HG02623 (cell line): ENCODE results near the gene GLI1.
"Not testable (repeated sequence)": the region's sequence is repeated elsewhere in the genome, so short reads cannot be mapped to it uniquely, and the experiment has no call there.

Experiments used
- ATAC-seq: cut with Tn5 transposase; IDR thresholded peaks from one replicate; pipeline ENCODE4 v1.9.1; 2021; ENCODE audit warnings: moderate library complexity; ENCODE audit not compliant: unreplicated experiment

GLI1 gene

GRCh38 chr12:57475271-57476161, 15.9 kb downstream of the GLI1 start:
- no peak for ATAC-seq

- no peak for ATAC-seq
Observed at GRCh38 chr12:57476162-57476992, 16.8 kb downstream of the GLI1 start.

DNA sequence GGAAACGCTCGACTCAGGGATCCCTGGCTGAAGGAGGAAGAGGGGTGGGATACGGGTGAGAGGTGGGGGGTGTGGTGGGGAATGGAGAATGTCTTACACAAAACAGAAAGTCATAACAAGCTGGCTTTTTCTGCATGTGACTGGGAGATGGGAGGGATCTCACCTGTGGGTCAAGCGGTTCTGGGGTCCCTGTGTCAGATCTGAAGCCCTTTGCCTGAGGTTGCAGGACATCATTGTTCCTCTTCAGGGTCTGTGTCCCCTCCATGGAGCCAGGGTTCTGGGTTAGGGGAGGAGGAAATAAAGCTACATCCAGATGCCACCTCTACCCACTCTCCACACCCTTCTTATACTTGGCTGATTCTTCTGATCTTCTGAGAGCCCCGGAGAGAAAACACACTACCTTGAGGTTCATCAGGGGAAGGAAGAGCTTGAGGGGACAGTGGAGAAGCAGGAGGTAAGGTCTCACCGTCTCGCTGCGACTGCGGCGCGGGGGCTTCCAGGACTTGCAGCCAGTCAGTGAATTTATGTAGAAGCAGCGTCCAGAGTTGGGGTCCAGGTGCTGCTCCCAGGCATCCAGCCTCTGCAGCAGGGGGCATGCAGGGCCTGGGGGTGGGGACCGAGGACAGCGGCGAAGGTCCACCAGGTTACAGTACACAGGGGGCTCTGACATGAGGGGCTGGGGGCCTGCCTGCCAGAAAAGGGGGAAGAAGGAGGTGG, 17.6 kb downstream of the GLI1 start:
- no peak for ATAC-seq

- no peak for ATAC-seq
Observed at GRCh38 chr12:57477710-57478681, 18.4 kb downstream of the GLI1 start.

DNA sequence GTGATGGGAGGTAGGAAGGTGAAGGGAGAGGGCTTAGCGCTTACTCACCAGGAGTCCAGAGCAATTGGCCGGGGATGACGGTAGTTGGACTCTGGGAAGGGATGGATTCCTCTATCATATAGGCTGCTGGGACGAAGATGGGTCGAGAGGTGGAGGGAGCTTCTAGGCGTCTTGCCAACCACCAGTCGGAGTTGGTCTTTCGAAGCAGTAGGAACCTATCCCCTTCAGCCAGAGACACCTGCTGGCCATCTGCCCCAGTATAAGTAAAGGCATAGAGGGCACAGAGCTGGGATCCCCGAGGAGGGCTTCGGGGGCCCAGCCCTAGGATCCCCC, 19.4 kb downstream of the GLI1 start:
- no peak for ATAC-seq

DNA sequence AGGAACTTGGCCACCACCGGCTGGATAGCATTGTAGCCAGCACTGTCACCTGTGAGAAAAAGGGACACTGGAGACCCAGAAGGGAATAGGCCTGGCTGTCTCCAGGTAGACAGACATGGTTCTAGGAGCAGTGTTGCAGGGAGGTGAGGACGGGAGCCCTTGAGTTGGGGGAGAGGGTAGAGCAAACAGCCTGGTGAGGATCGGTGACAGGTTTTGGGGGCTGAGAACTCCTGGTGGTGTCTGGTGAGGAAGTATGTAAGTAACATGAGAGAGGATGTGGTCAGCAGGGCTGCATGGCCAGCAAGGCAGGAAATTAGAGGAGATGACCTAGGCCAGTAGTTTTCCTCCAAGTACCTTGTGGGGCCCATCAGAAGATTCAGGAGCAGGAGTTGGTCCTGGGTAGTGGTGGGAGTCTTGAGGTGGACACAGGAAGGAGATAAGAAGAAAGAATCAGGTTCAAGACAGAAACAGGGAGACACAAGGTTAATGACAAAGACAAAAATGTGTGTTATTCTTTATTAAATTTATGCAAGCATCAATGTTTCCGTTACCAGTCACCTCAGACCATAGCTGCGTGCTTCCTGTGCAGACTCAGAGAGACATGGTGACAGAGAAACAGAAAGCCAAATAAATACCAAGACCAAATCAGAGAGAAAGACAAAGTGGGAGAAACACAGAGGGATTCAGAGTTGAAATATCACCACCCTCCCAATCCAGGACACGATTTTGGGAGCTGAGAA, 20.0 kb downstream of the GLI1 start, which contains the start of gene ARHGAP9:
Gene ARHGAP9 (minus strand): TSS at position 491 of the 740 bp plus-strand sequence. CDS start 460 bp downstream, at position 31.
- no peak for ATAC-seq

- ATAC-seq = no peak
Observed at GRCh38 chr12:57481671-57482070, 22.1 kb downstream of the GLI1 start.

DNA sequence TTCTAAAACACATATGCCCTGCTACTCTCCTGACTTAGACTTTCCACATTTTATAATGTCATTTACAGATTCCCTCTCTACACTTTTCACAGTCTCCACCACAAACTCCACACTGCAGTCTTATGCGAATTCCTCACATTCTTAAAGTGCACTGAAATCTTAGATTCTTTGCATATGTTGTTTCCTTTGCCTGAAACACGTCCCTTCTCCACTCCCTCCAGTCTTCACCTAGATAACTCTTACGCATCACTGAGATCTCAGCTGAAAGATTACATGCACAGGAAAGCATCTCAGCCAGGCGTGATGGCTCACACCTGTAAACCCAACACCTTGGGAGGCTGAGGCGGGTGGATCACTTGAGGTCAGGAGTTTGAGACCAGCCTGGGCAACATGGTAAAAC, 23.9 kb downstream of the GLI1 start:
- no peak for ATAC-seq

DNA sequence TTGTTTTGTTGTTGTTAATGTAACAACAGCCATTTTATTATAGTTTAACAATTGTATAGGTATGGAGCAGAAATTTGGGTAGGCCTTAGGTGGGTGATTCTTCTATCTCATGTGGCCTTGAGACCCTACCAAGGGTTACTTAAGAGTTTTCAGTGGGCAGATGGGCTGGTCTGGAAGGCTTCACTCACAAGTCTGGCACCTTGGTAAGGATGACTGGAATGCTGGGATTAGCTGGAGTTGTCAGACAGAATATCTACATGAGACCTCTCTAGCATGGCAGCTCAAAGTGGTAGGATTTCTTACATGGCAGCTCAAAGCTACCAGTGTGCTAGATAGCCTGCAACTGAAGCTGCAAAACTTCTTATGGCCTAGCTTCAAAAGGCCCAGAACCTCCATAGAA, 26.1 kb downstream of the GLI1 start:
- ATAC-seq = no peak

GRCh38 chr12:57487055-57487596, 27.5 kb downstream of the GLI1 start:
- ATAC-seq = no peak

DNA sequence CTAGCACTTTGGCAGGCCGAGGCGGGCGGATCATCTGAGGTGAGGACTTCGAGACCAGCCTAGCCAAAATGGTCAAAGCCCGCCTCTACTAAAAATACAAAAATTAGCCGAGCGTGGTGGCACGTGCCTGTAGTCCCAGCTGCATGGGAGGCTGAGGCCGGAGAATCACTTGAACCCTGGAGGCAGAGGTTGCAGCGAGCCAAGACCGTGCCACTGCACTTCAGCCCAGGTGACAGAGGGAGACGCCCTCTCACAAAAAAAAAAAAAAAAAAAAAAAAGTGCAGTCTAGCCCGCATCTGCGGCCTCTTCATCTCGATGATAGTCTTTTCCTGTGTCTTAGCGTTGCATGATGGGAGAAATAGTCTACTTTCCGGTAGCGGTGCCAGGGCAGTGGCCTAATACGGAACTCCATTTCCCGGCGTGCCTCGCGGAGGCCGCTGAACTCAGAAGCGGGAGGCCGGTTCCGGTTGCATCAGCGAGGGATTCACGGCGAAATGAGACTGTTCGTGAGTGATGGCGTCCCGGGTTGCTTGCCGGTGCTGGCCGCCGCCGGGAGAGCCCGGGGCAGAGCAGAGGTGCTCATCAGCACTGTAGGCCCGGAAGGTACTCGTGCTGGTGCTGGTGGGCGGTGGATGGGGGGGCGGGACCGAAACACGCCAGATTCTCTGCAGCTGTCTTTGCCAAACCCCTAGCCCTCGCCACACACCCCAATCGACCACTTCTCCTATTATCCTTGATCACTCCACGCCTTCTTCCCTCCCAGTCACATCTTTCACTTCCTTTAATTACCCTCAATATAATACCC, 28.2 kb downstream of the GLI1 start, which contains the start of gene MARS1:
Gene MARS1 (plus strand): TSS at position 472 of the 805 bp plus-strand sequence. CDS start 23 bp downstream, at position 495.
- peak; percentile 93 for ATAC-seq

GRCh38 chr12:57488402-57489156, 29.0 kb downstream of the GLI1 start:
- ATAC-seq = no peak

DNA sequence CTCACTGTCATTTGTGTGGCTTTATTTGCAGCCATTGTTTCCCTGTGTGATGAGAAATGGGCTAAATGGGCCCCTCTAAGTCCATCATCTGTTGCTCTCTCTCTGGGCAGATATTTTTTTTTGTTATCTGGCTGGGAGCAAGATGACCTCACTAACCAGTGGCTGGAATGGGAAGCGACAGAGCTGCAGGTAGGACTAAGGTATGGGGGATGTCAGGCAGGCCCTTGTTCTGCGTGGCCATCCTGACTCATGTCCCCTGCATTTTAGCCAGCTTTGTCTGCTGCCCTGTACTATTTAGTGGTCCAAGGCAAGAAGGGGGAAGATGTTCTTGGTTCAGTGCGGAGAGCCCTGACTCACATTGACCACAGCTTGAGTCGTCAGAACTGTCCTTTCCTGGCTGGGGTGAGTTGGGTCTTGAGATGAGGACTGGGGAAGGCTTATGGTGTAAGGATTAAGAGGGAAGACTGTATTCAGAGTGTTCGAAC, 29.6 kb downstream of the GLI1 start:
- no peak for ATAC-seq

GRCh38 chr12:57490126-57490525, 30.5 kb downstream of the GLI1 start:
- ATAC-seq = no peak

GRCh38 chr12:57491393-57492280, 32.1 kb downstream of the GLI1 start:
- ATAC-seq = no peak

- not testable (repeated sequence) for ATAC-seq
Observed at GRCh38 chr12:57495051-57495701, 35.6 kb downstream of the GLI1 start.
